Gastrocnemius medialis (tissue), 4 donors: Measurements from ENCODE around the gene SCG5. TPM values are rescaled to one million over a fixed set of nuclear protein-coding genes. Genes with fewer than 3 reads are reported as not detected.

Source experiments
- ATAC-seq, 2 donors: fragments of 150-250 bp; one replicate each; pipeline ENCODE4 v1.9.1; 2016
- DNase-seq, 2 donors: peaks; one replicate each; pipeline ENCODE4 v3.0.0-alpha.2; 2019
- H3K27ac ChIP-seq, 4 donors: fragments of 200-600 bp; sonication (generic); 1 replicate in 1 of 4; 2 replicates in 3 of 4; pipeline ENCODE4 v1.5.1; 2016 to 2018; ENCODE audit warnings: mild to moderate bottlenecking in 2 of 4, moderate library complexity in 1 of 4
- H3K27me3 ChIP-seq, 3 donors: fragments of 200-600 bp; sonication (generic) in 2 of 3; 1 replicate in 1 of 3; 2 replicates in 2 of 3; pipeline versions ENCODE4 v1.5.1 to v1.6.0; 2016 to 2019; ENCODE audit warnings: mild to moderate bottlenecking in 1 of 3, moderate library complexity in 1 of 3
- H3K36me3 ChIP-seq, 2 donors: fragments of 200-600 bp; sonication (generic) in 1 of 2; one replicate each; pipeline ENCODE4 v1.5.1; 2017 to 2018
- H3K4me1 ChIP-seq, 2 donors: fragments of 200-600 bp; sonication (generic) in 1 of 2; one replicate each; pipeline ENCODE4 v1.5.1; 2016 to 2017; ENCODE audit warnings: mild to moderate bottlenecking in 2 of 2
- H3K4me3 ChIP-seq, 4 donors: fragments of 200-600 bp; sonication (generic) in 3 of 4; 1 replicate in 1 of 4; 2 replicates in 3 of 4; pipeline ENCODE4 v1.5.1; 2016 to 2019; ENCODE audit warnings: mild to moderate bottlenecking in 2 of 4
- H3K9me3 ChIP-seq, 3 donors: fragments of 200-600 bp; sonication (generic) in 2 of 3; 1 replicate in 1 of 3; 2 replicates in 2 of 3; pipeline ENCODE4 v1.5.1; 2016 to 2019
- POLR2A ChIP-seq, 2 donors: fragments of 450-650 bp; IDR thresholded peaks; one replicate each; pipeline ENCODE4 v1.6.1; 2017; ENCODE audit warnings: antibody characterized with exemption in 2 of 2, mild to moderate bottlenecking in 2 of 2, moderate library complexity in 2 of 2
- in situ Hi-C, 4 donors: fragments of 200-750 bp; cut with MboI; loops; one replicate each; pipeline versions ENCODE4 v1.15.0 to v1.8.0; 2017; ENCODE audit warnings: low sequenced_read_pairs in 4 of 4
- intact Hi-C: fragments of 100-400 bp; cut with DNase I; formaldehyde crosslinking; loops from one replicate; pipeline ENCODE4 v1.15.1; 2023; ENCODE audit warnings: low total_unique reads
- total RNA-seq, 4 donors: library from RNA; depleted of rRNA; stranded (reverse); fragments of >200 nt; gene quantifications; one replicate each; pipeline versions ENCODE4 v1.1.0 to v1.2.3, GENCODE V29; 2016
- TF ChIP-seq, protein P1 (sequence below), 5 experiments: fragments of 450-650 bp in 3 of 5; fragments of 200-600 bp in 2 of 5; sonication (generic) in 2 of 5; IDR thresholded peaks in 4 of 5; conservative IDR thresholded peaks in 1 of 5; 1 replicate in 4 of 5; 2 replicates in 1 of 5; pipeline ENCODE4 v1.5.1; 2016 to 2019; ENCODE audit warnings: antibody characterized with exemption in 5 of 5, mild to moderate bottlenecking in 3 of 5, moderate library complexity in 3 of 5

The SCG5 gene
- total RNA-seq, 4 donors from 2014 or later, result 0.53 TPM; not detected in 3

DNA sequence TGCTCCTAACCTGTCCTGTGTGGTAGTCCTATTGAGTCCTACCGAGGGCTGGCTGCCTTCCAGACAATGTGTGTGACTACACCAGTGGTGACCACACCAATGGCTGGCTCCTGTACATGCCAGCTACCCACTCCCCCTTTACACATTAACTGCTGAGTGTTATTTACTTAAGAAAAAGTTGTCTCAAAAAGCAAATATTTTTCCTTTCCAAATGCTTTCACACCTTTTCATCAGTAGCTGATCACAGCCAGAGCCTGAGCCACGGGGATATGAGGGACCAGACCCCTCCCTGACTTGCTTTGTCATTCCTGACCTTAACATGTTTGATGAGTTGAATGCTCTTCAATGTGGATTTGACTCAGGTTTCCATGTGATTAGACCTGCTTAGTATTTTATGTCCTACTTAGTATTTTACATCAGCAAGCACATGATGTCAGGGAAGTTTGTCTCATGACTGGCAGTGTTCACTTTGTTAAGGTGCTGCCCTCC, 46.7 kb downstream of the SCG5 start:
- H3K4me1 ChIP-seq, result no peaks in the 10 kb centered on the region
- no peaks in the 10 kb centered on the region for H3K9me3 ChIP-seq
- no peaks in the 10 kb centered on the region for H3K27me3 ChIP-seq
- in situ Hi-C loops (no loop called here), intact Hi-C loops (no loop called here)
- H3K36me3 ChIP-seq, result no peaks in the 10 kb centered on the region
- H3K27ac ChIP-seq, result no peak overlapping the region
- no peak for TF ChIP-seq POLR2A (IDR thresholded peaks at IDR 0.05)
- TF ChIP-seq, protein P1, sequence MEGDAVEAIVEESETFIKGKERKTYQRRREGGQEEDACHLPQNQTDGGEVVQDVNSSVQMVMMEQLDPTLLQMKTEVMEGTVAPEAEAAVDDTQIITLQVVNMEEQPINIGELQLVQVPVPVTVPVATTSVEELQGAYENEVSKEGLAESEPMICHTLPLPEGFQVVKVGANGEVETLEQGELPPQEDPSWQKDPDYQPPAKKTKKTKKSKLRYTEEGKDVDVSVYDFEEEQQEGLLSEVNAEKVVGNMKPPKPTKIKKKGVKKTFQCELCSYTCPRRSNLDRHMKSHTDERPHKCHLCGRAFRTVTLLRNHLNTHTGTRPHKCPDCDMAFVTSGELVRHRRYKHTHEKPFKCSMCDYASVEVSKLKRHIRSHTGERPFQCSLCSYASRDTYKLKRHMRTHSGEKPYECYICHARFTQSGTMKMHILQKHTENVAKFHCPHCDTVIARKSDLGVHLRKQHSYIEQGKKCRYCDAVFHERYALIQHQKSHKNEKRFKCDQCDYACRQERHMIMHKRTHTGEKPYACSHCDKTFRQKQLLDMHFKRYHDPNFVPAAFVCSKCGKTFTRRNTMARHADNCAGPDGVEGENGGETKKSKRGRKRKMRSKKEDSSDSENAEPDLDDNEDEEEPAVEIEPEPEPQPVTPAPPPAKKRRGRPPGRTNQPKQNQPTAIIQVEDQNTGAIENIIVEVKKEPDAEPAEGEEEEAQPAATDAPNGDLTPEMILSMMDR (IDR thresholded peaks at IDR 0.05 in 4 of 5, conservative IDR thresholded peaks at IDR 0.05 in 1 of 5), result no peak
- DNase-seq (no peak), ATAC-seq (no peak)
- no peak overlapping the region for H3K4me3 ChIP-seq

DNA sequence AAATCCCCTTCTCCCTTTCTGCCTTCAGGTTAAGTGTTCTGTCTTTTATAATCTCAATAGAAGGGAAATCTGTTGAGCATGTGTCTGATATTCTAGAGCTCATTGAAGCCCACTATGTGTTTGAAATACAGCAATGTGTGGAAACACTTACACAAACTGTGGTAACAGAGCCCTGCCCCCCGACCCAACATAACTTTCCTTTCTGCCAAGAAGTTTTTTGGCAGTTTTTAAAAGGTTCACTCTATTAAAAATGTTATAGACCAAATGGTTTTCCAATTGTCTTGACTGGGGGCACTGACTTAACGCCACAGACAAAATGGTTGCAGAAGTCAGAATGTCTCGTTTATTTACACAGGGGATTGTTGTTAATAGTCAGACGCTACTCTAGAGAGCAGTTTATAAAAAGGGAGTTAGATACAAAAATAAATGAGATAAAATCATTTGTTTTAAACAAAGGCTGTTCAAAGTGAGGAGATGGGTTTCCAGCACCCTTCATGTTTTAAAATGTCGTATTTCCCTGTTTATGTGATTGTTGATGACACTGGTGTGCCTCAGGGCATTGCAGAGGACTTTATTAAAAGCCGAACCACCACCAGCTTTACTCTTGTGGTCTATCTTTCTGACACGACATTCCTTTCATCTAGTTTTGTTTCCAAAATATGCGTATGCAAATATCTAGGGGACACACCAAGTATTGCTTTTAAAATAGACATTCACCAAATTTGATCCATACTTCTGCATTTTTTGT, 49.6 kb downstream of the SCG5 start:
- no peak overlapping the region for H3K27ac ChIP-seq
- TF ChIP-seq POLR2A (IDR thresholded peaks at IDR 0.05), result no peak
- TF ChIP-seq, protein P1 (IDR thresholded peaks at IDR 0.05 in 4 of 5, conservative IDR thresholded peaks at IDR 0.05 in 1 of 5), result no peak
- no peaks in the 10 kb centered on the region for H3K9me3 ChIP-seq
- DNase-seq, result no peak
- H3K4me3 ChIP-seq, result no peak overlapping the region
- in situ Hi-C loops (no loop called here), intact Hi-C loops (no loop called here)
- H3K36me3 ChIP-seq, result no peaks in the 10 kb centered on the region
- no peaks in the 10 kb centered on the region for H3K4me1 ChIP-seq
- no peak for ATAC-seq
- no peaks in the 10 kb centered on the region for H3K27me3 ChIP-seq

- ATAC-seq (no peak), DNase-seq (no peak)
- Histone ChIP-seq H3K9me3 (no peaks in the 10 kb centered on the region), H3K4me3 (no peak overlapping the region), H3K36me3 (no peaks in the 10 kb centered on the region), H3K4me1 (no peaks in the 10 kb centered on the region), H3K27ac (no peak overlapping the region), H3K27me3 (no peaks in the 10 kb centered on the region)
- no peak for TF ChIP-seq POLR2A (IDR thresholded peaks at IDR 0.05)
- TF ChIP-seq, protein P1 (IDR thresholded peaks at IDR 0.05 in 4 of 5, conservative IDR thresholded peaks at IDR 0.05 in 1 of 5), result no peak
- intact Hi-C loops (no loop called here), in situ Hi-C loops (no loop called here)
Observed at GRCh38 chr15:32691689-32692038, 50.2 kb downstream of the SCG5 start.

DNA sequence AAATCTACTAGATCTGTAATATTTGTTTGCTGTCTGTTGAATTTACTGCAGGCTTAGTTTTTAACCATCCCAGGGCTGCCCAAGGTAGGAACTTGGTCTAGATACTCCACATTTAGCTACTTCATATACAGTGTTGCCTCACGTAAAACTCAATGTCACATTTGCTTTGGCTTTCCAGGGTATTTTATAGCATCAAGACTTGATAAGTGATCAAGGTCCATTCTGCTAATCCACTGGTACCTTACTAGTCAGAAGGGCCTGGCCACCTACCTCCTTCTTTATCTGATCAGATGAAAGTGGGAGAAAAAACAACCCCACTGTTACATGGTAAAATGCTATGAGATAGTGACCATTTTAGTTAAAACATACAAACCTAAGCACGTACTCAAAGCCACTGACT, 50.8 kb downstream of the SCG5 start:
- in situ Hi-C loops, result no loop called here
- Histone ChIP-seq H3K9me3 (no peaks in the 10 kb centered on the region), H3K4me1 (no peaks in the 10 kb centered on the region), H3K4me3 (no peak overlapping the region), H3K27me3 (no peaks in the 10 kb centered on the region), H3K27ac (no peak overlapping the region), H3K36me3 (no peaks in the 10 kb centered on the region)
- ATAC-seq (no peak), DNase-seq (no peak)
- TF ChIP-seq POLR2A (IDR thresholded peaks at IDR 0.05), result no peak
- TF ChIP-seq, protein P1 (IDR thresholded peaks at IDR 0.05 in 4 of 5, conservative IDR thresholded peaks at IDR 0.05 in 1 of 5), result no peak
- intact Hi-C loops, result no loop called here
